SK-N-SH (cell line): ENCODE data around the gene ST6GALNAC3.
"Not testable (repeated sequence)": the region's sequence is repeated elsewhere in the genome, so short reads cannot be mapped to it uniquely, and the experiment has no call there.

Experiments
- EP300 ChIP-seq, 2 experiments: IDR thresholded peaks; 2 replicates each; pipeline versions ENCODE4 v1.4.0 to v1.6.1; 2012; ENCODE audit warnings: borderline replicate concordance in 1 of 2, low read depth in 1 of 2, low read length in 1 of 2
- EZH2phosphoT487 ChIP-seq: fragments of 200-600 bp; sonication (generic); IDR thresholded peaks from 2 replicates; pipeline ENCODE4 v1.6.1; 2017; ENCODE audit warnings: low read depth, mixed run types, mild to moderate bottlenecking, antibody characterized with exemption, moderate library complexity, borderline replicate concordance
- USF2 ChIP-seq: fragments of 150-350 bp; IDR thresholded peaks from 2 replicates; pipeline ENCODE4 v1.6.1; 2017; ENCODE audit warnings: antibody characterized with exemption, low read length, low read depth, borderline replicate concordance

GRCh38 chr1:76652860-76653259 lies 578.3 kb downstream of the ST6GALNAC3 start:
- TF ChIP-seq EP300 (IDR thresholded peaks at IDR 0.05; ENCODE audit: borderline replicate concordance in 1 of 2, low read depth in 1 of 2, low read length in 1 of 2); EZH2phosphoT487; USF2: not testable (repeated sequence)
